Measurements from ENCODE around the gene MLLT10.

MLLT10 gene

DNA sequence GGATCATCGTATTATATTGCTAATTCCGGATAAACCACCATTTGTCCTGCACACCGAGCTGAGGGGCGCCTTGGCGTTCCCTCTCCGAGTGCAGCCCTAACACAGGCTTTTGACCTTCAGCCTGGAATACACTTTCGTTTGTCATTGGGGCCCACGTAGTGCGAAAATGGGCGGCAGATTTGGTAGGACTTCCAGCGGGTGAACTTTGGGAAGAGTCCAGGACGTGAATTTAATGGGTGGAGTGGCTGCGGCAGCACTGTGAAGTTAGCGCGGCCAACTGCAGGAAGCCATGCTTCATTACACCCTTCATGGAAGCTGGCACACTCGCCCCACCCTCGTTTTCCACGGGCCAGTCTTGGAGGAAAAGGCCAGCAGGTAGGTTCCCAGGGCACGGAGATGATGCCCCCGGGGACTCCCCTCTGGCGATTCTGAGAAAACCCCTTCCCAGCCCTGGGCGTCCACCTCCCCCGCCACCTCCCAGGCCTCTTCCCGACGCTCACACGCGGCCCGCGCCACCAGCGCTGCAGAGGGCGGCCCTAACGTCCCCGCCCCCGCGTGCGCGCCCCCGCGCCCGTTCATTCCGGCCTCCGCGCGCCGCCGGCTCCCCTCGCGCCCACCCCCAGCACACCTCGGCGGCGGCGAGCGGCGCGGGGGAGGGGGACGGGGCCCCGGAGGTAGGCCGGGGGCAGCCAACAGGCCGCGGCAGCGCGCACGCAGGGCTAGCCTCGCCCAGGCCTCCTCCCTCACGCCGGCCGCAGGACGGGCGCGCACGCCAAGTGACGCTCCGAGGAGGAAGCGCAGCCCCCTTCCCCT lies at the start of gene MLLT10:
Gene MLLT10, plus strand, starts transcription at position 766 of the 813 bp plus-strand sequence. CDS start 413 bp downstream, outside the sequence.
- DNase-seq: peak; percentile 99

GRCh38 chr10:21487416-21488180 lies 46.4 kb upstream of the MLLT10 start:
- no peak for DNase-seq

DNA sequence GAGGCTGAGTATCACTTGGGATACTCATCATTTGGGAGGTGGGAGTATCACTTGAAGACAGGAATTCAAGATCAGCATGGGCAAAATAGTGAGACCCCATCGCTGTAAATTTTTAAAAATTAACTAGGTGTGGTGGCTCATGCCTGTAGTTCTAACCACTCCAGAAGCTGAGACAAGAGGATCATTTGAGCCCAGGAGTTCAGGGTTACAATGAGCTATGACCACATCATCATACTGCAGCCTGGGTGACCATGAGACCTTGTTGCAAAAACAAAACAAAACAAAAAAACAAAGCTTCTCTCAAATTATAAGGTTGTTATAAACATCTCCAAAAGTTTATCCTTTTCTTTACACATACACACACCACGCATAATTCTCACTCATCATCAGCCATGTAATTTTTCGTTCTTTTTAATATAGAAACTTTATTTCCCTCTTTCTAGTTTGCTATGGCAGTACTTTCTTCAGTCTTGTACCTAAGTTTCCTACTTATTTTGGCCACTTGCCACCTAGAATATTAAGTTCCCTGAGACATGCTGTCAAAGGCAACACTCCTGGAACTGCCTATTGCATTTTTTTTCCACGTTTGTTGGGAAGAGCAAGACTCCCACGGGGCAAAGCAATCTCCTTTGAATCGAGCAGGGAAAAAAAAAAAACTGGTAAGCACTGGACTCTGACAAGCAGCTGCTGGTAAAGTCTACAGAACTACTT lies 45.6 kb upstream of the MLLT10 start:
- no peak for DNase-seq

DNA sequence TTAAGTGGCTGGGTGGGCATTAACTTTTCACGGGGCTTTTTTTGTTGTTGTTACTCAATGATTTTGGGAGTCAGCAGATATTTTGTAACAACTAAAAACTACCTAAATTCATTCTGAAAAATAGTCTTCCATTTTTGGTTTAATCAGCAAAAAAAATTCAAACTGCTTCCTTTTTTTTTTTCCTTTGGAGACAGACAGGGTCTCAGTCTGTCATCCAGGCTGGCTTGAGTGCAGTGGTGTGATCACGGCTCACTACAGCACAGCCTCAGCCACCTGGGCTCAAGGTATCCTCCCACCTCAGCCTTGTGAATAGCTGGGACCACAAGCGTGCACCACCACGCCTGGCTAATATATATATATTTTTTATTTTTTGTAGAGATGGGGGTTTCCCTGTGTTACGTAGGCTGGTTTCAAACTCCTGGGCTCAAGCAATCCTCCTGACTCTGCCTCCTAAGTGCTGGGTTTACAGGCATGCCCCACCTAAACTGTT lies 45.0 kb upstream of the MLLT10 start:
- DNase-seq: no peak

DNA sequence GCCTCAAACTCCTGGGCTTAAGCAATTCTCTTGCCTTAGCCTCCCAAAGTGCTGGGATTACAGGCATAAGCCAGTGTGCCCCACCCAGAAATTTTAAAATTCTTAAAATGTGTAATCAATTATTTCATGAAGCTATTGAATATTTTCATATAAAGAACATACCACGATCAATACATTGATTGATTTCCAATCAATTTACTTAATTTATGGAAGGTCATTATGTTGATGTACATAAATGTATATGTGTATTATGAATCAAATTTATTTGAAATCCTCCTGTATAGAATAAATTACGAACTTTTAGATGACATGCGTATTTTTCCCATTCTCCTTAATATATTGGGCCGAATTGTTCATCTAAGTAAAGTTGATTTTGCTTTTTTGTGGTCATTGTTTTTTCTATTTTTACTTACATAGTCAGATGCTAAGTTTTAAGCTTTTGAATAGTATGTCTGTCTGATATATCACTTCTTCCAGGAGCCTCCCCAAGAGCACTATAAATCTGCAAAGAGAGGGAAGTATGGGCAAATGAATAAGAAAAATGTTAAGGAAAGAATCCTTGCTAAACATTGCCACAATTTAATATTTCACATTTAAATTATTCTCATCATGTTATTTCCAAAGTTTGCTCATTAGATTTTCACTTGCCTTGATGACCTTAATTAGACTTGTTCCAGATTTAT lies 43.9 kb upstream of the MLLT10 start:
- DNase-seq: no peak

DNA sequence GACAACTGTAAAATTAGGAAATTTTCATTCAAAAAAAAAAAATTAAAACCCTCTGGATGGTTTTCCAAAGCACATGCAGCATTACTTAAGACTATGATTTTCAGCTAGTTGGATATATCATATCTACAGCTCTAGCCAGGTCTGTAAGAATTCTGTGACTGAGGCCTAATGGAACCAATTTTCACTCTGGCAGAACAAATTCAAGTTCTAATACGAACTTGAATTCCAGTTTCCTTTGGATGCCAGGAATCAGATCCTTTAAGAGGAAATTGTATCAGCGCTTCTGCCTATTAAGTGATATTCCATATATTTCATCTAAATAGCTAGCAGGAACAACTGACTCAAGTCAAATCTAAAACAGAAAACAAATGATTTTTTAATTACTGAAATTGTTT lies 43.3 kb upstream of the MLLT10 start:
- no peak for DNase-seq

DNA sequence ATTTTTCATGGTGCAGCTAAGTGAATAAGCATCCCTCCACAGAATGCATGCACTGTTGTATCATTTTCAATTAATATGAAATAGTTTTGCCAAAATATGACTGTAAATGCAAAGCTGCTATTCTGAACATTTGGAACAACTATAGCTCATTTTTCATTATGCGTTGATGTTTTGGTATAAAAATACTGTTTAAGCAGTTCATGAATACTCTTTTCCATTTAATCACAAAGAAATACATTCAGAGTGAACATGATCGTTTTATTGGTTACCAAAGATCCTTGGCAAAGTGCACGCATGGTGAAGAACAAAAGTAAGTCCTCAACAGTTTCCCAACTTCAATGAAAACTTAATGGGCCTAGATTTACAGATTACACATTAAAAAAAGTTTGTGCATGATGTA lies 41.6 kb upstream of the MLLT10 start:
- DNase-seq: no peak

DNA sequence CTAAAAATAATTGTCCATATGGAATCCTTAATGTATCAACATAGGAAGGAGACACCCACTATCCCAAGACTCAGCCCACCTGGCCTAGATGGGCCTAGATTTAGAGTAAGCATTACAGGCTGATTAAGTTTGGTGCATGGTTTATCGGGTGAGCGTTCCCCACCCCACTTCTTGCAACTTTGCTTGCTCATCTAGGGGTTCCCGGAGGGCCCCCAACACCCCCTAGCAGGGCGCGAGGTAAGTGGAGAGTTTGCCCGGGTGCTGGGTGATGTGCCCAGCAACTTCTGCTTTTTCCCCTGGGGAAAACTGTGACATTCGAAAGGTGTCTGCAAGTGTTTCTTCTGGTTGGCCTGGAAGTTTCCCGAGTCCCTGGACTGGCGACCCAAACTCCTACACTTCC lies 40.2 kb upstream of the MLLT10 start:
- no peak for DNase-seq

- no peak for DNase-seq
Observed at GRCh38 chr10:21494191-21495001, 39.6 kb upstream of the MLLT10 start.

DNA sequence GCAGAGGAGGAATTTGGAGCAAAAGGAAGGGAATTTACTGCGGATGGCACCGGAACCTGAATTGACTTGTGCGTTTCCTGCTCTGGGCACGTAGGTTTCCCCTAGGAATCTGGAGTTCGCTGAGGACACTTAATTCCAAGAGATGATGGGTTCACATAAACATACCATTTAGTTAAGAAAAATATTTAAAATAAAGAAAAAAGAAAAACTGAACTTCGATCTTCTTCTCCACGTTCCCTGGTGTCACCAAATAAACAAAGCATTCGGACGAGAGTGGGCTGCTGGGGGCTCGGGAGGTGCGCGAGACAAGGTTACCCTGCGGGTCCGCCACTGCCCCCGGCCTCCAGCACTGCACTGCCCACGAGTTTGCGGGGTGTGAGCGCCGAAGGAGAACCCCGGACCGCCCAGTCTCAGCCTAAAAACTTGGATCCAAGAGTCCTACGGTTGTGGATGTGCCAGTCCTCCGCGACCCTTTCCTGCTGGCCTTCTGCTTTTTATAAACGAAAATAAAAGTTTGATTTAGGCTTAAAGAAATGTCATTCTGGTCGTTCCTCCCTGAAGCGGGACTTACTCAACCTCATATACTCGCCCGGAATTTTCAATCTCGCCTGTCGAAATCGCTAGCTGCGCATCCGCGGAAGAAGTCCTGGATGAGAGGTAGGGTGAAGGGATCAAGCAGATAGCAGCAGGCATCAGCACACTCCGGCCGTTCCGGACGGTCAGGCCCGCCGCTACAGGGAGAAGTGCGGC lies 38.9 kb upstream of the MLLT10 start:
- DNase-seq: no peak

DNA sequence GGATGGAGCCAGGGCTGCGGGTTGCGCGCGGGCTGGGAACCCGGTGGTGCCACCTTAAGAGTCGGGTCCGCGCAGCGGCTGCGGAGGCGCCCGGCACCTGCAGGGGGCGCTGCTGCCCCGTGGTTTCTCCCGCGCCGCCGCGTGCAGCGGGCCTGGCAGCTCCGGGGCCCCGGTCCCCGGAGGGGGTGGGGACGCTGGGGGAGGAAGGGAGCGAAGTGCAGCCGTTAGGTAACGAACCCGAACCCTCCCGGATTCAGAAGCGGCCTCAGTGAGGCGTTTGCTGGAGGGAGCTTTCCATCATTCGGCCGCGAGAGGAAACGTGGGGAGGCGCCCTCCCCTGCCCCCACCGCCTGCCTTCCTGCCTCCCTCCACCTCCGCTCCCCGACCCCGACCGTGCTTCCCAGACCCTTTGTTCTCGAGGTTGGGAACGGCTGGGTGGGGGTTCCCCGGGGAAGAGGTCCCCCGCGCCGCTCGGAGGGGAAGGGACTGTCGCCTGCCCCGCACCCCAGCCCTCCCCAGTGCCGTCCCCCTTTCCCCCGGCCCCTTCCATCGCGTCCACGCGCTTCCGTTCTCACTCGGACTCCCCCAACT lies 38.2 kb upstream of the MLLT10 start:
- peak; percentile 85 for DNase-seq

GRCh38 chr10:21496343-21497176 lies 37.5 kb upstream of the MLLT10 start:
- DNase-seq: peak; percentile 43

DNA sequence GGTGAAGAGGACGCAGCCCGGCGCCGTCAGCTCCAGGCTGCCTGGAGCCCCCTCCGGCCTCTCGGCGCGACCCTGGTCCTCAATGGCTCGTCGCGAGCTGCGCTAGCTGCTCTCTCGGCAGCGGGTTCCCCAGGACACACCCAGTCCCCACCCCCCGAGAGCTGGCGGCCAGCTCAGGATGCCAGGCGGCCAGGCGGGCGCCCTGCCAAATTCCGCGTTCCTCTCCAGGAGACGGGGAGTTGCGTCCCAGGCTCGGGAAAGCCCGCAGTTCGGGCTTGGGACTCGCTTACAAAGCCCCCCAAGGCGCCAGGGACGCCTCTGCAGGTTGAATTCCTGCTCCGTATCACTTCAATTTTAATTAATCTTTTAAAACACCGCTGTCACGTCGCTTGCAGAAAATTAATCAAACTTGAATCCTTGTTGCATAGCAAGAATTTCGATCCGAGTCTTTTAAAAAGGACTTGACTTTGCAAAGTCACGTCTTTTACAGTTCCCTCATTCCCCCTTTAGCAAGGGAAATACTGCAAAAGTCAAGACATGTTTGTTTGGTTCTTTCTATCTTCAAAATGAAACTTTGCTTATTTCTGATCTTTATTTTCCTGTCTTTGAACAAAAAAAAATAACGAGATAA lies 36.7 kb upstream of the MLLT10 start:
- peak; percentile 59 for DNase-seq

- no peak for DNase-seq
Observed at GRCh38 chr10:21498377-21498776, 35.7 kb upstream of the MLLT10 start.

GRCh38 chr10:21498986-21499385 lies 35.0 kb upstream of the MLLT10 start:
- DNase-seq: no peak

- DNase-seq: no peak
Observed at GRCh38 chr10:21499701-21500577, 34.1 kb upstream of the MLLT10 start.

DNA sequence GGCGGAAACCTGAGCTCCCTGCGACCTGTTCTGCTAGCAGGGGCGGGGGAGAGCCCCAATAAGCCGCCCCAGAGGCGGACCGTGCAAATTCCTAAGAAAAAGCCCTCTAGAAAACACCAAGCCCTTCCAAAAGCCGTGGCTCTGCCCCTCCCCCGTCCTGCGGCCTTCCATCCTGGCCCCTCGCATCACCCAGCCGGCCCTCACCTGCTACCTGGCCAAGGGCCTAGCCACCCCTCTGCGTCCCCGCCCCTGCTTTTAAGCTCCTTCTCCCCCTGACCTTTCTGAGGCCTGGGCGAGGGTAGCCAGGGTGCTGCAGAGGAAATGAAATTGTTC lies 33.5 kb upstream of the MLLT10 start:
- no peak for DNase-seq

DNA sequence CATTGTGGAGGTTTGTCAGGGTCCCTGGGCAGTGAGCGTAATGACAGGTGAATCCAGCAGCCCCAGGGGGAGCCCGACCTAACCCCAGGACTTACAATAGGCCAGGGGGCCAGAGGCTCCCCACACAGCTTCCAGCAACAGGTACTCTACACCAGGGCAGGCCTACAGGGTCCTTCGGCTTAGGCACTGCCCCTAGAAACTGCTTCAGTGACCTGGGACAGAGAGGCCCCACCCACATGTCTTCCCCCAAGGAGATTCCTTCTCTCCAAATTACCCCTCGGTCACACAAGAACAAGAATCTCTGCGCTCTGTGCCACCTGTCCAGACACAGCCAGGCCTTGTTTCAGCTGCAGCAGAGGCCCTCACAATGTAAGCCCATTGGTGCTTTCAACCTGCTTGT lies 32.9 kb upstream of the MLLT10 start:
- DNase-seq: no peak
